T-cell (primary cell): Measurements from ENCODE around the gene RSRP1. TPM values are rescaled to one million over a fixed set of nuclear protein-coding genes. Genes with fewer than 3 reads are reported as not detected.
"Not testable (repeated sequence)": the region's sequence is repeated elsewhere in the genome, so short reads cannot be mapped to it uniquely, and the experiment has no call there.

Experiments
- ATAC-seq, 4 experiments: fragments of 200-7000 bp in 3 of 4; fragments of 150-1000 bp in 1 of 4; cut with Tn5 transposase; replicated peaks in 1 of 4; 1 replicate in 3 of 4; 2 replicates in 1 of 4; pipeline ENCODE4 v1.10.0; 2021; ENCODE audit warnings: moderate library complexity in 3 of 4, mild to moderate bottlenecking in 2 of 4, moderate number of reproducible peaks in 1 of 4
- CTCF ChIA-PET, 2 donors: fragments of 300-600 bp; sonication (Branson Sonifier 250); formaldehyde crosslinking; loops; one replicate each; lab custom pipeline; 2022; ENCODE audit warnings: antibody characterized with exemption in 2 of 2; lab: Charles Lee
- POLR2A ChIA-PET, 2 donors: fragments of 300-600 bp; sonication (Branson Sonifier 250); formaldehyde crosslinking; loops; one replicate each; lab custom pipeline; 2022; ENCODE audit warnings: antibody characterized with exemption in 2 of 2; lab: Charles Lee
- DNase-seq, 35 experiments: peaks; one replicate each; pipeline versions ENCODE4 v3.0.0 to v3.0.0-alpha.2; 2013 to 2023
- H3K27ac ChIP-seq: one replicate; pipeline ENCODE4 v1.5.1; 2013; ENCODE audit warnings: low read length
- H3K27me3 ChIP-seq, 2 experiments: replicated peaks in 1 of 2; 1 replicate in 1 of 2; 2 replicates in 1 of 2; pipeline versions ENCODE4 v1.6.1 to v1.7.0; 2013; ENCODE audit warnings: low read length in 1 of 2, mixed read lengths in 1 of 2; ENCODE audit not compliant: control insufficient read depth in 2 of 2, insufficient read depth in 2 of 2; ENCODE audit errors: extremely low read depth in 1 of 2
- H3K36me3 ChIP-seq, 2 donors: 1 replicate in 1 of 2; 2 replicates in 1 of 2; pipeline versions ENCODE4 v1.6.1 to v1.7.0; 2013; ENCODE audit warnings: low read length in 1 of 2; ENCODE audit not compliant: control insufficient read depth in 2 of 2, insufficient read depth in 1 of 2; ENCODE audit errors: extremely low read depth in 1 of 2
- H3K4me1 ChIP-seq, 2 experiments: 1 replicate in 1 of 2; 2 replicates in 1 of 2; pipeline versions ENCODE4 v1.6.1 to v1.7.0; 2013; ENCODE audit warnings: low read length in 2 of 2, mixed read lengths in 1 of 2; ENCODE audit not compliant: insufficient read depth in 2 of 2, control insufficient read depth in 1 of 2; ENCODE audit errors: extremely low read depth in 1 of 2
- H3K4me3 ChIP-seq, 2 donors: 1 replicate in 1 of 2; 2 replicates in 1 of 2; pipeline versions ENCODE4 v1.5.1 to v1.7.0; 2013; ENCODE audit warnings: mild to moderate bottlenecking in 2 of 2, low read length in 1 of 2, moderate library complexity in 1 of 2; ENCODE audit not compliant: control insufficient read depth in 1 of 2; ENCODE audit errors: extremely low read depth in 1 of 2
- H3K9me3 ChIP-seq: 2 replicates; pipeline ENCODE4 v1.7.0; 2013
- H3K27ac Mint-ChIP-seq, 2 donors: one replicate each; pipeline ENCODE4 v1.8.0; 2020 to 2021; ENCODE audit warnings: mild to moderate bottlenecking in 2 of 2, mixed read lengths in 2 of 2
- H3K27me3 Mint-ChIP-seq, 2 donors: one replicate each; pipeline ENCODE4 v1.8.0; 2021 to 2022; ENCODE audit warnings: mixed read lengths in 2 of 2
- H3K36me3 Mint-ChIP-seq: one replicate; pipeline ENCODE4 v1.8.0; 2021; ENCODE audit warnings: mixed read lengths
- H3K4me1 Mint-ChIP-seq, 3 donors: one replicate each; pipeline ENCODE4 v1.8.0; 2020 to 2022; ENCODE audit warnings: mixed read lengths in 3 of 3, mild to moderate bottlenecking in 1 of 3
- H3K4me3 Mint-ChIP-seq, 3 donors: one replicate each; pipeline ENCODE4 v1.8.0; 2020 to 2022; ENCODE audit warnings: mild to moderate bottlenecking in 3 of 3, mixed read lengths in 3 of 3, moderate library complexity in 3 of 3
- H3K9me3 Mint-ChIP-seq, 3 donors: one replicate each; pipeline ENCODE4 v1.8.0; 2020 to 2022; ENCODE audit warnings: mixed read lengths in 3 of 3
- WGBS: methylation state at CpG from one replicate; pipeline ENCODE4 v1.1.5; 2013; ENCODE audit warnings: missing lambda C conversion rate; ENCODE audit not compliant: insufficient coverage; 5-methylcytosine and 5-hydroxymethylcytosine counted together
- total RNA-seq, 35 experiments: library from RNA in 6 of 35; stranded (reverse) in 6 of 35; fragments of 120-200 nt in 1 of 35; gene quantifications; one replicate each; pipeline versions ENCODE4 v1.2.1 to v1.2.4 and lab custom pipeline; 2013 to 2026

The RSRP1 gene
- total RNA-seq, 5 donors from 2014 or later (not counting 1 experiment from before 2014, with no cell fraction given) = 433 to 572 (median 461) TPM

GRCh38 chr1:25238046-25238445 lies 9.2 kb downstream of the RSRP1 start:
- no peak for ATAC-seq
- Mint-ChIP-seq H3K9me3 (no peaks in the 10 kb centered on the region), H3K4me1 (peaks cover 50 to 56% (median 51%) of the 10 kb centered on the region in 3 donors), H3K27ac (peak overlapping the region in 1 of 2 donors; percentile 7), H3K36me3 (peaks cover 16% of the 10 kb centered on the region), H3K27me3 (no peaks in the 10 kb centered on the region), H3K4me3 (no peak overlapping the region)
- ChIA-PET POLR2A (interaction anchor here in 1 of 2 donors (0.6 kb wide), 1 partner anchor 1396 kb away, joined by 3 read pairs; no protein-coding TSS in a partner anchor), CTCF (no interaction called here)
- DNase-seq = no peak
- H3K4me3 ChIP-seq = no peak overlapping the region
- no peaks in the 10 kb centered on the region for H3K27me3 ChIP-seq
- H3K4me1 ChIP-seq = peaks cover 15 to 49% of the 10 kb centered on the region in 2 experiments
- 96% methylated on average over 4 of the region's 11 CpGs for WGBS
- H3K9me3 ChIP-seq = no peaks in the 10 kb centered on the region
- H3K36me3 ChIP-seq = peaks cover 8 to 21% of the 10 kb centered on the region in 2 donors
- H3K27ac ChIP-seq = no peak overlapping the region

GRCh38 chr1:25236261-25236660 lies 11.0 kb downstream of the RSRP1 start:
- DNase-seq, H3K4me3 ChIP-seq, H3K27ac ChIP-seq, H3K27me3 Mint-ChIP-seq, H3K27ac Mint-ChIP-seq, ATAC-seq, H3K27me3 ChIP-seq, H3K9me3 ChIP-seq, H3K36me3 ChIP-seq, H3K9me3 Mint-ChIP-seq, H3K36me3 Mint-ChIP-seq, H3K4me3 Mint-ChIP-seq: not testable (repeated sequence)
- 100% methylated on average over 1 of the region's 7 CpGs for WGBS
- CTCF ChIA-PET = interaction anchor here in 1 of 2 donors (0.7 kb wide), 1 partner anchor 9 kb away, joined by 4 read pairs; no protein-coding TSS in a partner anchor
- peaks cover 45 to 48% (median 45%) of the 10 kb centered on the region in 3 donors for H3K4me1 Mint-ChIP-seq
- POLR2A ChIA-PET = interaction anchor here in 1 of 2 donors (0.6 kb wide), 1 partner anchor 147 kb away, joined by 4 read pairs; no protein-coding TSS in a partner anchor
- H3K4me1 ChIP-seq = peaks cover 22 to 50% of the 10 kb centered on the region in 2 experiments

GRCh38 chr1:25235411-25235810 lies 11.8 kb downstream of the RSRP1 start:
- CTCF ChIA-PET = interaction anchor here in 1 of 2 donors (0.7 kb wide), 1 partner anchor 8 kb away, joined by 4 read pairs; no protein-coding TSS in a partner anchor
- 96% methylated on average over 3 of the region's 10 CpGs for WGBS
- not testable (repeated sequence) for H3K36me3 Mint-ChIP-seq, H3K27me3 Mint-ChIP-seq, H3K27ac ChIP-seq, H3K9me3 ChIP-seq, H3K9me3 Mint-ChIP-seq, DNase-seq, H3K27ac Mint-ChIP-seq, ATAC-seq, H3K4me3 Mint-ChIP-seq, H3K4me3 ChIP-seq, H3K27me3 ChIP-seq
- POLR2A ChIA-PET = interaction anchor here in 1 of 2 donors (0.6 kb wide), 1 partner anchor 147 kb away, joined by 4 read pairs; no protein-coding TSS in a partner anchor
- Histone ChIP-seq H3K36me3 (peaks cover 5 to 12% of the 10 kb centered on the region in 2 donors), H3K4me1 (peaks cover 18 to 47% of the 10 kb centered on the region in 2 experiments)
- peaks cover 40 to 47% (median 44%) of the 10 kb centered on the region in 3 donors for H3K4me1 Mint-ChIP-seq

GRCh38 chr1:25232866-25233784 lies 14.1 kb downstream of the RSRP1 start:
- Histone ChIP-seq H3K27me3 (no peaks in the 10 kb centered on the region), H3K4me1 (peaks cover 12 to 28% of the 10 kb centered on the region in 2 experiments), H3K36me3 (peaks cover 5 to 31% of the 10 kb centered on the region in 2 donors), H3K27ac (peak overlapping the region; percentile 96), H3K9me3 (no peaks in the 10 kb centered on the region), H3K4me3 (peak overlapping the region; percentile 74 to 100)
- WGBS = 3% methylated on average over 8 of the region's 13 CpGs
- H3K36me3 Mint-ChIP-seq = peaks cover 11% of the 10 kb centered on the region
- ChIA-PET POLR2A (interaction anchor here (0.5 to 2.8 kb wide), 9 partner anchors 9 to 582 kb away, joined by 3 to 37 read pairs (median 7); partner anchors contain the start of gene RSRP1 (in 1 of the 2)), CTCF (interaction anchor here (0.6 to 0.7 kb wide), 3 partner anchors 14 to 1601 kb away, joined by 3 to 6 read pairs (median 4); partner anchors contain the start of gene RSRP1 (in 1 of the 2))
- H3K4me3 Mint-ChIP-seq = no peak overlapping the region
- ATAC-seq = peak; percentile 32 to 56 (median 48)
- H3K4me1 Mint-ChIP-seq = peaks cover 27 to 43% (median 37%) of the 10 kb centered on the region in 3 donors
- H3K27me3 Mint-ChIP-seq = no peaks in the 10 kb centered on the region
- peak in 34 of 35 experiments; percentile 25 to 72 (median 46) for DNase-seq
- no peak overlapping the region for H3K27ac Mint-ChIP-seq
- H3K9me3 Mint-ChIP-seq = no peaks in the 10 kb centered on the region

- Mint-ChIP-seq H3K36me3 (peaks cover 18% of the 10 kb centered on the region), H3K4me3 (no peak within 1 kb of the TSS), H3K27me3 (no peaks in the 10 kb centered on the region), H3K4me1 (peaks cover 25 to 45% (median 38%) of the 10 kb centered on the region in 3 donors), H3K9me3 (no peaks in the 10 kb centered on the region), H3K27ac (no peak within 1 kb of the TSS)
- CTCF ChIA-PET = interaction anchor here in 1 of 2 donors (0.7 kb wide), 1 partner anchor 15 kb away, joined by 3 read pairs; the partner anchor contains the start of gene RSRP1
- peaks cover 12 to 28% of the 10 kb centered on the region in 2 experiments for H3K4me1 ChIP-seq
- ATAC-seq = peak; percentile 93 to 95 (median 94)
- H3K9me3 ChIP-seq = no peaks in the 10 kb centered on the region
- WGBS = 0% methylated on average over 43 of the region's 54 CpGs
- POLR2A ChIA-PET = interaction anchor here (0.5 to 2.8 kb wide), 10 partner anchors 10 to 1906 kb away, joined by 3 to 37 read pairs (median 6); partner anchors contain the start of gene RSRP1 (in 2 of the 2)
- H3K4me3 ChIP-seq = peak within 1 kb of the TSS; percentile 74 to 100
- DNase-seq = peak; percentile 77 to 95 (median 88)
- no peaks in the 10 kb centered on the region for H3K27me3 ChIP-seq
- peak within 1 kb of the TSS; percentile 96 for H3K27ac ChIP-seq
- H3K36me3 ChIP-seq = peaks cover 5 to 39% of the 10 kb centered on the region in 2 donors
Measured at GRCh38 chr1:25232027-25232865, 15.0 kb downstream of the RSRP1 start, which contains the start of gene SYF2. Gene SYF2, minus strand, starts transcription at chr1:25232502. Its CDS starts 35 bp downstream, at chr1:25232467.
